Activated CD4-positive, alpha-beta memory T cell treated with anti-CD3 and anti-CD28 coated beads for 36 hours (primary cell): Measurements from ENCODE around the gene ESYT3. TPM values are rescaled to one million over a fixed set of nuclear protein-coding genes. Genes with fewer than 3 reads are reported as not detected.
"Not testable (repeated sequence)": the region's sequence is repeated elsewhere in the genome, so short reads cannot be mapped to it uniquely, and the experiment has no call there.

Source experiments
- CTCF ChIA-PET: fragments of 350-600 bp; sonication (Branson Sonifier 250); formaldehyde crosslinking; loops from one replicate; lab custom pipeline; 2021; ENCODE audit warnings: antibody characterized with exemption, inconsistent platforms; lab: Charles Lee
- POLR2A ChIA-PET: fragments of 350-600 bp; sonication (Branson Sonifier 250); formaldehyde crosslinking; loops from one replicate; lab custom pipeline; 2021; ENCODE audit warnings: antibody characterized with exemption; lab: Charles Lee
- DNase-seq: peaks from one replicate; pipeline ENCODE4 v3.0.0-alpha.2; 2020
- H3K27ac Mint-ChIP-seq: one replicate; pipeline ENCODE4 v1.8.0; 2021; ENCODE audit warnings: mixed read lengths
- H3K27me3 Mint-ChIP-seq: one replicate; pipeline ENCODE4 v1.8.0; 2021; ENCODE audit warnings: mixed read lengths
- H3K36me3 Mint-ChIP-seq: one replicate; pipeline ENCODE4 v1.8.0; 2021; ENCODE audit warnings: mixed read lengths
- H3K4me1 Mint-ChIP-seq: one replicate; pipeline ENCODE4 v1.8.0; 2021; ENCODE audit warnings: low read depth, mixed read lengths
- H3K4me3 Mint-ChIP-seq: one replicate; pipeline ENCODE4 v1.8.0; 2021; ENCODE audit warnings: mild to moderate bottlenecking, mixed read lengths
- H3K9me3 Mint-ChIP-seq: one replicate; pipeline ENCODE4 v1.8.0; 2021; ENCODE audit warnings: mixed read lengths
- intact Hi-C: fragments of 100-400 bp; cut with micrococcal nuclease; formaldehyde crosslinking; loops from one replicate; pipeline ENCODE4 v1.15.1; 2023
- total RNA-seq, 2 experiments: library from RNA; stranded (reverse); gene quantifications; one replicate each; pipeline ENCODE4 v1.2.3, GENCODE V29; 2021

ESYT3 gene
- total RNA-seq, 2 experiments from 2014 or later: 0.17 to 0.19 TPM

GRCh38 chr3:138486580-138486979, 52.2 kb downstream of the ESYT3 start:
- not testable (repeated sequence) for H3K4me1 Mint-ChIP-seq

GRCh38 chr3:138491971-138492370, 57.6 kb downstream of the ESYT3 start:
- Mint-ChIP-seq H3K9me3 (peaks cover 39% of the 10 kb centered on the region), H3K4me1 (no peaks in the 10 kb centered on the region), H3K27ac (no peak overlapping the region), H3K27me3 (no peaks in the 10 kb centered on the region), H3K4me3 (no peak overlapping the region), H3K36me3 (peaks cover 19% of the 10 kb centered on the region)
- POLR2A ChIA-PET: no interaction called here
- CTCF ChIA-PET: no interaction called here
- no peak for DNase-seq
- intact Hi-C loops: no loop called here

More at GRCh38 chr3:138486580-138486979, 52.2 kb downstream of the ESYT3 start:
- POLR2A ChIA-PET, intact Hi-C loops, DNase-seq, CTCF ChIA-PET, H3K27me3 Mint-ChIP-seq, H3K27ac Mint-ChIP-seq, H3K4me3 Mint-ChIP-seq: not testable (repeated sequence)
- peaks cover 61% of the 10 kb centered on the region for H3K9me3 Mint-ChIP-seq
- peaks cover 13% of the 10 kb centered on the region for H3K36me3 Mint-ChIP-seq

- intact Hi-C loops: no loop called here
- Mint-ChIP-seq H3K27ac (no peak overlapping the region), H3K4me3 (no peak overlapping the region), H3K36me3 (peaks cover 18% of the 10 kb centered on the region), H3K4me1 (no peaks in the 10 kb centered on the region), H3K9me3 (peaks cover 28% of the 10 kb centered on the region), H3K27me3 (no peaks in the 10 kb centered on the region)
- DNase-seq: no peak
- POLR2A ChIA-PET: no interaction called here
- CTCF ChIA-PET: no interaction called here
Observed at GRCh38 chr3:138492980-138493675, 58.7 kb downstream of the ESYT3 start.

GRCh38 chr3:138493804-138494606, 59.6 kb downstream of the ESYT3 start:
- Mint-ChIP-seq H3K36me3 (peaks cover 15% of the 10 kb centered on the region), H3K4me1 (no peaks in the 10 kb centered on the region), H3K4me3 (no peak overlapping the region), H3K27me3 (no peaks in the 10 kb centered on the region), H3K27ac (no peak overlapping the region), H3K9me3 (peaks cover 24% of the 10 kb centered on the region)
- intact Hi-C loops: no loop called here
- CTCF ChIA-PET: no interaction called here
- POLR2A ChIA-PET: no interaction called here
- no peak for DNase-seq

GRCh38 chr3:138494607-138494929, 60.2 kb downstream of the ESYT3 start:
- intact Hi-C loops: no loop called here
- CTCF ChIA-PET: no interaction called here
- no peak overlapping the region for H3K27ac Mint-ChIP-seq
- POLR2A ChIA-PET: no interaction called here
- H3K9me3 Mint-ChIP-seq: peaks cover 21% of the 10 kb centered on the region
- H3K4me1 Mint-ChIP-seq: no peaks in the 10 kb centered on the region
- H3K27me3 Mint-ChIP-seq: no peaks in the 10 kb centered on the region
- H3K36me3 Mint-ChIP-seq: peaks cover 14% of the 10 kb centered on the region
- no peak for DNase-seq
- no peak overlapping the region for H3K4me3 Mint-ChIP-seq

GRCh38 chr3:138495638-138496037, 61.2 kb downstream of the ESYT3 start:
- DNase-seq, POLR2A ChIA-PET: not testable (repeated sequence)

GRCh38 chr3:138496436-138496835, 62.0 kb downstream of the ESYT3 start:
- DNase-seq: no peak
- CTCF ChIA-PET: no interaction called here
- H3K4me1 Mint-ChIP-seq: no peaks in the 10 kb centered on the region
- no peak overlapping the region for H3K4me3 Mint-ChIP-seq
- intact Hi-C loops: no loop called here
- H3K9me3 Mint-ChIP-seq: peaks cover 5% of the 10 kb centered on the region
- POLR2A ChIA-PET: no interaction called here
- peaks cover 20% of the 10 kb centered on the region for H3K36me3 Mint-ChIP-seq
- H3K27me3 Mint-ChIP-seq: no peaks in the 10 kb centered on the region
- H3K27ac Mint-ChIP-seq: no peak overlapping the region

More at GRCh38 chr3:138495638-138496037, 61.2 kb downstream of the ESYT3 start:
- H3K27ac Mint-ChIP-seq, H3K4me1 Mint-ChIP-seq, H3K4me3 Mint-ChIP-seq, CTCF ChIA-PET, intact Hi-C loops, H3K27me3 Mint-ChIP-seq: not testable (repeated sequence)
- Mint-ChIP-seq H3K36me3 (peaks cover 18% of the 10 kb centered on the region), H3K9me3 (peaks cover 13% of the 10 kb centered on the region)

- peaks cover 2% of the 10 kb centered on the region for H3K9me3 Mint-ChIP-seq
- no peak overlapping the region for H3K27ac Mint-ChIP-seq
- DNase-seq: no peak
- H3K4me3 Mint-ChIP-seq: no peak overlapping the region
- no peaks in the 10 kb centered on the region for H3K27me3 Mint-ChIP-seq
- intact Hi-C loops: no loop called here
- CTCF ChIA-PET: no interaction called here
- POLR2A ChIA-PET: no interaction called here
- peaks cover 20% of the 10 kb centered on the region for H3K36me3 Mint-ChIP-seq
- no peaks in the 10 kb centered on the region for H3K4me1 Mint-ChIP-seq
Observed at GRCh38 chr3:138497021-138497420, 62.6 kb downstream of the ESYT3 start.

GRCh38 chr3:138497851-138498250, 63.4 kb downstream of the ESYT3 start:
- intact Hi-C loops: no loop called here
- H3K36me3 Mint-ChIP-seq: peaks cover 20% of the 10 kb centered on the region
- H3K4me3 Mint-ChIP-seq: no peak overlapping the region
- no peak overlapping the region for H3K27ac Mint-ChIP-seq
- H3K9me3 Mint-ChIP-seq: no peaks in the 10 kb centered on the region
- no peak for DNase-seq
- H3K27me3 Mint-ChIP-seq: no peaks in the 10 kb centered on the region
- POLR2A ChIA-PET: no interaction called here
- CTCF ChIA-PET: no interaction called here
- H3K4me1 Mint-ChIP-seq: no peaks in the 10 kb centered on the region

- CTCF ChIA-PET: interaction anchor here (1.0 kb wide), 1 partner anchor 88 kb away, joined by 3 read pairs; no protein-coding TSS in a partner anchor
- no peak for DNase-seq
- no peaks in the 10 kb centered on the region for H3K9me3 Mint-ChIP-seq
- H3K4me1 Mint-ChIP-seq: no peaks in the 10 kb centered on the region
- POLR2A ChIA-PET: no interaction called here
- no peak overlapping the region for H3K4me3 Mint-ChIP-seq
- H3K36me3 Mint-ChIP-seq: peaks cover 15% of the 10 kb centered on the region
- H3K27ac Mint-ChIP-seq: no peak overlapping the region
- no peaks in the 10 kb centered on the region for H3K27me3 Mint-ChIP-seq
- intact Hi-C loops: no loop called here
Observed at GRCh38 chr3:138498991-138499390, 64.6 kb downstream of the ESYT3 start.

GRCh38 chr3:138507524-138507923, 73.1 kb downstream of the ESYT3 start:
- Mint-ChIP-seq H3K4me3 (no peak overlapping the region), H3K9me3 (no peaks in the 10 kb centered on the region), H3K27ac (no peak overlapping the region), H3K36me3 (peaks cover 4% of the 10 kb centered on the region), H3K27me3 (no peaks in the 10 kb centered on the region), H3K4me1 (no peaks in the 10 kb centered on the region)
- ChIA-PET CTCF (no interaction called here), POLR2A (no interaction called here)
- DNase-seq: no peak
- intact Hi-C loops: no loop called here

- Mint-ChIP-seq H3K27ac (no peak overlapping the region), H3K9me3 (no peaks in the 10 kb centered on the region), H3K4me1 (peaks cover 7% of the 10 kb centered on the region), H3K4me3 (no peak overlapping the region), H3K27me3 (no peaks in the 10 kb centered on the region), H3K36me3 (peaks cover 2% of the 10 kb centered on the region)
- no peak for DNase-seq
- ChIA-PET CTCF (no interaction called here), POLR2A (no interaction called here)
- intact Hi-C loops: no loop called here
Observed at GRCh38 chr3:138509586-138509985, 75.2 kb downstream of the ESYT3 start.
